ENCODE measurements around the gene AKR7A3. TPM values are rescaled to one million over a fixed set of nuclear protein-coding genes. Genes with fewer than 3 reads are reported as not detected.

The AKR7A3 gene
- total RNA-seq, 1 experiment from 2014 or later: 1.5 TPM

GRCh38 chr1:19313961-19314882 lies 25.7 kb upstream of the AKR7A3 start:
- Mint-ChIP-seq H3K9me3 (no peaks in the 10 kb centered on the region), H3K36me3 (peaks cover 13% of the 10 kb centered on the region), H3K4me3 (no peak overlapping the region), H3K27ac (no peak overlapping the region), H3K27me3 (ENCODE audit: low read depth) (peaks cover 6% of the 10 kb centered on the region), H3K4me1 (peaks cover 15% of the 10 kb centered on the region)
- ATAC-seq (no peak), DNase-seq (ENCODE audit: low spot score) (no peak)
- TF ChIP-seq PRDM15 (CRISPR knock-in tag; IDR thresholded peaks at IDR 0.05) (no peak), AFF4 (CRISPR knock-in tag; IDR thresholded peaks at IDR 0.05; ENCODE audit: borderline replicate concordance) (no peak), ATF1 (CRISPR knock-in tag; IDR thresholded peaks at IDR 0.05) (no peak), ZNF512 (CRISPR knock-in tag; IDR thresholded peaks at IDR 0.05; ENCODE audit: borderline replicate concordance) (no peak), TCF7 (CRISPR knock-in tag; IDR thresholded peaks at IDR 0.05; ENCODE audit: low read depth) (no peak), ZNF281 (CRISPR knock-in tag; IDR thresholded peaks at IDR 0.05) (no peak), ZNF219 (CRISPR knock-in tag; IDR thresholded peaks at IDR 0.05; ENCODE audit: borderline replicate concordance) (no peak), CREM (CRISPR knock-in tag; IDR thresholded peaks at IDR 0.05) (no peak), ZBTB43 (CRISPR knock-in tag; IDR thresholded peaks at IDR 0.05) (no peak), ZNF232 (CRISPR knock-in tag; IDR thresholded peaks at IDR 0.05) (no peak)
- CTCF ChIA-PET: interaction anchor here (1.5 kb wide), 1 partner anchor 45 kb away, joined by 3 read pairs; no protein-coding TSS in a partner anchor
- POLR2A ChIA-PET: no interaction called here
